IMR-90 (cell line): ENCODE results near the gene JPH3. TPM values are rescaled to one million over a fixed set of nuclear protein-coding genes. Genes with fewer than 3 reads are reported as not detected.

Experiments used
- CEBPB ChIP-seq: IDR thresholded peaks from 2 replicates; pipeline ENCODE4 v1.6.1; 2012; ENCODE audit warnings: low read depth, low read length, improper control_type of control experiment
- CHD1 ChIP-seq: IDR thresholded peaks from 2 replicates; pipeline ENCODE4 v1.6.1; 2012; ENCODE audit warnings: low read depth, low read length, improper control_type of control experiment
- FOS ChIP-seq: fragments of 150-350 bp; IDR thresholded peaks from 2 replicates; pipeline ENCODE4 v1.6.1; 2016; ENCODE audit warnings: low read depth, low read length
- RAD21 ChIP-seq: IDR thresholded peaks from 2 replicates; pipeline ENCODE4 v1.6.1; 2012; ENCODE audit warnings: low read length, improper control_type of control experiment
- USF2 ChIP-seq: fragments of 150-350 bp; IDR thresholded peaks from 2 replicates; pipeline ENCODE4 v1.6.1; 2017; ENCODE audit warnings: mild to moderate bottlenecking, antibody characterized with exemption, low read length, low read depth
- polyA plus RNA-seq, 3 experiments: library from polyadenylated mRNA; depleted of rRNA; stranded (reverse); fragments of >200 nt; gene quantifications; 2 replicates each; pipeline ENCODE4 v1.2.3, GENCODE V29; 2012; ENCODE audit warnings: low replicate concordance in 1 of 3
- total RNA-seq: library from RNA; depleted of rRNA; stranded (reverse); fragments of >200 nt; gene quantifications from 2 replicates; pipeline ENCODE4 v1.2.3, GENCODE V29; 2012

The JPH3 gene
- total and polyA plus RNA-seq, 2 of the 4 experiments (the other 2 are of a cell fraction): 0.03 TPM; not detected in 1

DNA sequence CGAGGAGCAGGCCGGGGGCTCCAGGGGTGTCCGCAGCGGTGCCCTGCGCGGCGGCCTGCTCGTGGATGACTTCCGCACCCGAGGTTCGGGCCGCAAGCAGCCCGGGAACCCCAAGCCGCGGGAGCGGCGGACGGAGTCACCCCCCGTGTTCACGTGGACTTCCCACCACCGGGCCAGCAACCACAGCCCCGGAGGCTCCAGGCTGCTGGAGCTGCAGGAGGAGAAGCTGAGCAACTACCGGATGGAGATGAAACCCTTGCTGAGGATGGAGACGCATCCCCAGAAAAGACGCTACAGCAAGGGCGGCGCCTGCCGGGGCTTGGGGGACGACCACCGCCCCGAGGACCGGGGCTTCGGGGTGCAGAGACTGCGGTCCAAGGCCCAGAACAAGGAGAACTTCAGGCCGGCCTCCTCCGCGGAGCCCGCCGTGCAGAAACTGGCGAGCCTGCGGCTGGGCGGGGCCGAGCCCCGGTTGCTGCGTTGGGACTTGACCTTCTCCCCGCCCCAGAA, 87.7 kb downstream of the JPH3 start (continued):
- no peak for TF ChIP-seq FOS
- no peak for TF ChIP-seq RAD21
- no peak for TF ChIP-seq USF2
- TF ChIP-seq CEBPB: no peak
- no peak for TF ChIP-seq CHD1
